HG03469 (cell line): ENCODE measurements around the gene GPR155.
A peak's percentile ranks its signal among the peaks of the same experiment; 100 is the strongest.
"Not testable (repeated sequence)": the region's sequence is repeated elsewhere in the genome, so short reads cannot be mapped to it uniquely, and the experiment has no call there.

Experiments
- ATAC-seq: cut with Tn5 transposase; IDR thresholded peaks from one replicate; pipeline ENCODE4 v1.9.1; 2021; ENCODE audit warnings: mild to moderate bottlenecking, moderate library complexity, moderate number of reproducible peaks; ENCODE audit not compliant: unreplicated experiment

GPR155 gene

DNA sequence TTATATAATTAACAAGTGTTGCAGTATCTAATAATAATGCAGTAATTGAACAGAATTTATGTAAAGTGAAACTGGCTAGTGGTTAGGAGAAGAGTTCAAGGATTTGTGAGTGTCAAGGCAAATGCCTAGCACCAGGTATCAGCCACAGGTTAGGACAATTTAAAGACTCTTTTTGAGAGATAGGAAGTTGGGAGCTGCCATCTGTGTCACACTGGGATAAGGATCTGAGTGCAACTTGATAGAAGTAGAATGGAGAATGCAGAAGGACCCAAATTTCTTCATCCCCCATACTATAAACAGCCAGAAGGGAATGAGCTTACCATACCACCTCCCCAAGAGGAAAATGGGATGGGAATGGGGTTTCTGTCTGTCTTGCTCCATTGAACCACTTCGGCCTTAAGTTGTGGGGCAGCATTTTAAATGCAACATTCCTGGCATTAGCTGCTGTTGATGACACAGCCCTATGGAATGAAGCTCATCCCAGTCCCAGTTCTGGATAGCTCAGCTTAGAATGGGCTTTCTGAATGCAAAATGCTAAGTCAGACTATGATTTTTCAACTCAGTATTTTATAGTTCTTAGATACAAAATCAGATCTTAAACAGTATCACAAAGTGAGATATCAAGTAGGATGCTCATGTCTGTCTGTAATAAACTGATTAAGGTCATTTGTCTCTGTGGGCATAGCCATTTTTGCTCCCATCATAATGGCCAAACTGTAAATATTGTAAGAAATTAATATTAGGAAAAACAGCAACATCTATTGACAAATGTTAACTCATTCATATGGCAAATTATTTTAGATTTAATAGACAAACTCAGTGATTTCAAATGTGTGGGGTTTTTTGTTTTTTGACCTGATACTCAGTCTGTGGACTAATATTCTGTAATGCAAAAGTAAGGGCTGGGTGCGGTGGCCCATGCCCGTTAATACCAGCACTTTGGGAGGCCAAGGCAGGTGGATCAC, 44.0 kb downstream of the GPR155 start:
- ATAC-seq = no peak

GRCh38 chr2:174439950-174440349, 46.9 kb downstream of the GPR155 start:
- ATAC-seq = no peak

- no peak for ATAC-seq
Observed at GRCh38 chr2:174439323-174439722, 47.5 kb downstream of the GPR155 start.

DNA sequence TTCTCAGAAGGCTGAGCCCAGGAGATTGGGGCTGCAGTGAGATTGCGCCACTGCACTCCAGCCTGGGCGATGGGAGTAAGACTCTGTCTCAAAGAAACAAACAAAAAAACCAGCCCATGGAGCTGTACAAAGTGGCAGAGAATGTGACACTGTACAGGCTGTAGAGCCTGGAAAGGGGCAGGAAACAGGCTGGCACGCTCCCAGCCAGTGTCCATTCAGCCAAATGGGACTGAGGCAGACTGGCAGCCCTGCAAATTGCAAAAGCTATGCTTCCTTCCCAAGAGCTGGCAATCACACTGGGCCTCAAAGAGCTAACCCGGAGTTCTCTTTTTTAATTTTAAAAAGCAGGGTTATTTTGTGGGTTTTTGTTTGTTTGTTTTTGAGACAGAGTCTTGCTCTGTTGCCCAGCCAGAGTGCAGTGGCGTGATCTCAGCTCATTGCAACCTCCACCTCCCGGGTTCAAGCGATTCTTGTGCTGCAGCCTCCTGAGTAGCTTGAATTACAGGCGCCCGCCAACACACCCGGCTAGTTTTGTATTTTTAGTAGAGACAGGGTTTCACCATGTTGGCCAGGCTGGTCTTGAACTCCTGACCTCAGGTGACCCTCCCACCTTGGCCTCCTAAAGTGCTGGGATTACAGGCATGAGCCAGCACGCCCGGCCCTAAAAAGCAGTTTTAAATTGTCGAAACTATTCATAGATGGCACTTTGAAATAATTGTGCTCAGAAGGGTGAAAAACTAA, 48.5 kb downstream of the GPR155 start:
- no peak for ATAC-seq

DNA sequence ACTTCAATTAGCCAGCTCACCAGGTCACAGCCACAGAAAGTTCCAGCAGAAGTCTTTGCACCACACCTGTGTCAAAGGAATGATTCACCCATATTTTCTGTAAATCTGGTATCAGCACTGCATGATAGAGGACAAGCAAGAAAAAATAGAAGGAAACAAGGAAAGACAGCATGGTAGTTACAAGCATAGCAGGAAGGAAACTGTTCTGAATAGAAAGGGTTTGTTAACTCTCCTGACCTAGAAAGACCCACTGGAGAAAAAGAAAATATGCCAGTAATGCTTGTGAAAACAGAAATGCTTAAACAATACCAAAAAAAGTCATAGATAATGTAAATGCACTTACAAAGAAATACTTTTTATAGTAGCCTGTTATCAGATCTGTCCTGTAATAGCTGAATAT, 50.5 kb downstream of the GPR155 start:
- no peak for ATAC-seq

- no peak for ATAC-seq
Observed at GRCh38 chr2:174431902-174432301, 54.9 kb downstream of the GPR155 start.

- no peak for ATAC-seq
Observed at GRCh38 chr2:174430066-174430465, 56.8 kb downstream of the GPR155 start.

GRCh38 chr2:174428214-174428613, 58.6 kb downstream of the GPR155 start:
- no peak for ATAC-seq

DNA sequence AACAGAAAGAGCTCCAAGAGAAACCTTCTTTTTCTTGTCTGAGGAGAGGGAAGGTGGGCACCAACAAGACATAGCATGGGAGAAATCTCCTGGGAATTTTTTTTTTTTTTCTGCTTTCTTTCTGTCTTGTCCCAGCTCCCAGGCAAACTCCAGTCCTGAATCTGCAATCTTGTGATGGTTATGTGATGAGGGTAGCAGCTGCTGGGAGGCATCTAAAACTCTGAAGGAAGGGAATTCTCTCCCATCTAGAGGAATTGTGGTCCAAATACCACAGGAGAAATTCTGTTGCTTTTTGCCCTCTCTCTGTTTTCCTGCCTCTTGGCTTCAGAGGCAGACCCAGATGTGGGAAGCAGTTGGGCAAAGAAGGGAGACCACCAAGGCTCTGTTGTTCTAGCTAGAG, 74.6 kb downstream of the GPR155 start:
- no peak for ATAC-seq

- ATAC-seq = not testable (repeated sequence)
Observed at GRCh38 chr2:174410039-174410438, 76.8 kb downstream of the GPR155 start.

- no peak for ATAC-seq
Observed at GRCh38 chr2:174403628-174404027, 83.2 kb downstream of the GPR155 start.

GRCh38 chr2:174400853-174401252, 86.0 kb downstream of the GPR155 start:
- ATAC-seq = no peak

DNA sequence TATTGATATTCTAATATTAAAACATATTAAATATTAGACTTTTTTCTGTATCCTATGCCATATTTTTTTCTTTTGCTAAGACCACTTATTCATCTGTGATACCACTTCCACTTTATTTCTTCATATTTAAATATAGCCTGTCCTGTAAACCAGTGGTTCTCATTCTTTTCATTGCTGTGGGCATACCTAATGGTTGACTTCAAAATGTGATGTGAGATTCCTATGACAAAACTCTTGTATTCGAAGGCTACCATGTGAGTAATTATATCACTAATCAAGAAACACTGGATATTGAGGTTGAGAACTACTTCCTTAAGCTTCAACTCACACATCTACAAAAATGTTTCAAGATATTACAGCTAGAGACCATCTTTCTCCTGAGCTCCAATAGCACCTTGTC, 87.7 kb downstream of the GPR155 start:
- ATAC-seq = no peak

DNA sequence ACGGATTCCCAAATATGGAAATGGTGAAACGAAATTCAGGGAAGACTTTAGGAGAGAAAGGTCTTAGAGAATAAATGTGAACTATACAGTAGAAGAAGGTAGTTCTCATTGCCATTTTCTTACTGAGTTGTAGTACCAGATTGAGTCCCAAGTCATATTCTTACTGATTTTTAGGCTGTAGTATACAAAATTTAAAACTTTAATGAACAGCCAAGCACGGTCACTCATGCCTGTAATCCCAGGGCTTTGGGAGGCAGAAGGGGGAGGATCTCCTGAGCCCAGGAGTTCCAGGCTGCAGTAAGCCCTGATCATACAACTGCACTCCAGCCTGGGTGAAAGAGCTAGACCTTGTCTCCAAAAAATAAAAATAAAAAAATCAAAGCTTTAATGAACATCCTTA, 89.1 kb downstream of the GPR155 start:
- no peak for ATAC-seq

DNA sequence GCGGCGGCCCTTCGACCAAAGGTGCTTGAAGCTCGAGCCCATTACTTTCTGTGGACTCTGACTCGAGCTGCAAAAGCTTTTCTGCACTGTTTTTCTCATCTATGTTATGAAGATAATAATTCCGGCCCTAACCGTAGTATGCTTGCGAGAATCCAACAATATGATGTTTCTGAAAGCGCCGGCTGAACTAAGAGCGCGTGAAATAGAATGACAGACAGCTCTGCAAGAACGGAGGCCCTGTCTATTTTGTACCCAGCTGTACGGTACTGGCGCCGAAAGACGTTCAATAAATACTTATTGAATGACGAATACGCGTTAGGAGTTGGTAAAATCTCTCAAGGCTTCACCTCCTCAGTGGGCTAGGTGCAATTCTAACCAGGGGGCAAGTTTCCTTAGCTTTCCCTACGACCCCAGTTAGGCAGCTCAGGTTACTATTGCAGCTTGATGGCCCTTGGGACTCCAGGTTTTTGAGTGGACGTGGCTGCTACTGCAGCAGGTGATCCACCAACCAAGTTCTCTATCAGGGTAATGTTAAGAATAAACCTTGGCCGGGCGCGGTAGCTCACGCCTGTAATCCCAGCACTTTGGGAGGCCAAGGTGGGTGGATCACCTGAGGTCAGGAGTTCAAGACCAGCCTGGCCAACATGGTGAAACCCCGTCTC, 90.7 kb downstream of the GPR155 start:
- ATAC-seq = no peak

- peak; percentile 89 for ATAC-seq
Observed at GRCh38 chr2:174395284-174395968, 91.4 kb downstream of the GPR155 start, which contains the start of gene SCRN3. TSS of gene SCRN3 (plus strand) at chr2:174395730. CDS start at chr2:174398284, 2,554 bp downstream.

DNA sequence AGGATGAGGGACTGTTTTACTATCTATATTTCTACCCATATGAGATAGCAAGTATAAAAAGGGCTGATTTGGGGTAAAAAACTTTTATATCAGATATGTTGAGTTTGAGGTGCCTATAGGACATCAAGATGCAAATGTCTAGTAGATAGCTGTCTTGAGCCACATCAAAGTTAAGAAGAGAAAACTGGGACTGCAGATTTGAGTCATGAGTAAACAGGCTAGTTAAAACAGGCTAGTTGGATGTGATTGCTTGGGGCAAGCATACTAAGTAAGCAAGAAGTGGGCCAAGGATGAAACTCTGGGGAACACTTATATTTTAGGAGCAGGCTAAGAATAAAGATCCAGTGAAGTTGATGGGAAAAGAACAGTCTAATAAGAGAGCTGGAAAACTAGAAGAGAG, 94.1 kb downstream of the GPR155 start:
- ATAC-seq = no peak

DNA sequence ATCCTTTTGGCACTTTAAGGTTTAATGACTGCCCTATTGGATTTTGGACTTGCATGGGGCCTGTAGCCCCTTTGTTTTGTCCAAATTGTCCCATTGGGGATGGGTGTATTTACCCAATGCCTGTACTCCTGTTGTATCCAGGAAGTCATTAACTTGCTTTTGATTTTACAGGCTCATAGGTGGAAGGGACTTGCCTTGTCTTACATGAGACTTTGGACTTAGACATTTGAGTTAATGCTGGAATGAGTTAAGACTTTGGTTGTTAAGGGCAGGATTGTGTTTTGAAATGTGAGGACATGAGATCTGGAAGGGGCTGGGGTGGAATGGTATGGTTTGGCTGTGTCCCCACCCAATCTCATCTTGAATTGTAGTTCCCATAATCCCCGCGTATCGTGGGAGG, 96.5 kb downstream of the GPR155 start:
- not testable (repeated sequence) for ATAC-seq

GRCh38 chr2:174389542-174389941, 97.3 kb downstream of the GPR155 start:
- ATAC-seq = no peak

DNA sequence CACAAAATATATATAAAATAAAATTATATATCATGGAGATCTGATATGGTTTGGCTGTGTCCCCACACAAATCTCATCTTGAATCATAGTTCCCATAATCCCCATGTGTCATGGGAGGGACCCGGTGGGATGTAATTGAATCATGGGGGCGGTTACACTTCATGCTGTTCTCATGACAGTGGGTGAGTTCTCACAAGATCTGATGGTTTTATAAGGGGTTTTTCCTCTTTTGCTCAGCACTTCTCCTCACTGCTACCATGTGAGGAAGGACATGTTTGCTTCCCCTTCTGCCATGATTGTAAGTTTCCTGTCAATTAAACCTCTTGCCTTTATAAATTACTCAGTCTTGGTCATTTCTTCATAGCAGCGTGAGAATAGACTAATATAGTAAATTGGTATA, 98.1 kb downstream of the GPR155 start:
- ATAC-seq = not testable (repeated sequence)

- no peak for ATAC-seq
Observed at GRCh38 chr2:174385201-174385600, 101.6 kb downstream of the GPR155 start.
